ENCODE results near the gene STPG4.

The STPG4 gene

DNA sequence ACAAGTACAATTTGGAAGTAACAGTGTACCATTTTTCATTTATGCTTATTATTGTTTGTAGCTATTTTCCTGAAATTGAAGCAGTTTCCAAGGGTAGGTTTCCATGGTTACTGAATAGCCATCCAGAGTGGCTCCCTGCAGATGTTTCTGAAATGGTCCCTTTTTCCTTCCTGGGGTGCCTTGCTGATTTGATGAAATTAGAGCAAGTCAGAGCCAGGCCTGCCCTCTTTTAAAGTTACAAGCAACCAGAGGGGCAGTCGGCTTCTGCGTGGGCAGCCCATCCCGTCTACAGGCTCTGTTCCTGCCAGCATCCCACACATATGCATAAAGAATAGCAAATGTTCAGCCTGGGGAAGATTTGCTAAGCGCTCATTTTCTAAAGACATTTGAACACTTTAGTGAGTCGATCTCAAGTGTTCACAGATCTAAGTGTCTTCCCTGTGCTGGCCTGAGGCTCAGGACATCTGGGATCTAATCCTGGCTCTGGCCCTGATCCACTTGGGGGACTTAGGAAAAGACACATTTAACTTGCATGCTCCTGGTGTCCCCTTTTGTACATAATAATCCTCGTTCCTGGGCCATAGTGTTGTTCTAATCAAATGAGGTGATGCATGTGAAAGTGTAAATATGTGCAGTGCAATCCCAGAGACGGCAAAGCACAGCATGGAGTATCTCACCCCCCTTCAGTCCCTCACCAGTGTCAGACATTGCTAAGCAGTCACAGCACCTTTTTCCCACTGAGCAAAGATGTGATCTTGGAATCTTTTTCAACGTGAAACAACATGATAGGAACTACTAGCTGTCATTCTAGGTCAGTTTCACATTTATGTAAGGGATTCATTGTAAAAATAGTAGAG is 92.2 kb downstream of the STPG4 start:
- TF ChIP-seq Cebpa-rat (IDR thresholded peaks at IDR 0.05): no peak
- H3K36me3 ChIP-seq: peaks cover 36 to 94% (median 83%) of the 10 kb centered on the region in 11 experiments
- peak overlapping the region; percentile 7 to 96 (median 42); a peak in 18 of 22 replicates for H3K4me2 ChIP-seq
- H3K9ac ChIP-seq: peak overlapping the region in 2 of 11 experiments; percentile 16 to 36; a peak in 2 of 22 replicates
- peaks cover 0 to 94% (median 0%) of the 10 kb centered on the region in 11 experiments; a peak in 7 of 22 replicates for H4K20me1 ChIP-seq
- H3K27ac ChIP-seq: peak overlapping the region in 8 of 11 experiments; percentile 17 to 59 (median 36); a peak in 13 of 22 replicates
- no peaks in the 10 kb centered on the region for H3K27me3 ChIP-seq
- peaks cover 72 to 100% (median 97%) of the 10 kb centered on the region in 10 experiments for H3K4me1 ChIP-seq
- no peak overlapping the region for H3K4me3 ChIP-seq
- no peaks in the 10 kb centered on the region for H3K9me3 ChIP-seq (replicated peaks in 1 of 11)

DNA sequence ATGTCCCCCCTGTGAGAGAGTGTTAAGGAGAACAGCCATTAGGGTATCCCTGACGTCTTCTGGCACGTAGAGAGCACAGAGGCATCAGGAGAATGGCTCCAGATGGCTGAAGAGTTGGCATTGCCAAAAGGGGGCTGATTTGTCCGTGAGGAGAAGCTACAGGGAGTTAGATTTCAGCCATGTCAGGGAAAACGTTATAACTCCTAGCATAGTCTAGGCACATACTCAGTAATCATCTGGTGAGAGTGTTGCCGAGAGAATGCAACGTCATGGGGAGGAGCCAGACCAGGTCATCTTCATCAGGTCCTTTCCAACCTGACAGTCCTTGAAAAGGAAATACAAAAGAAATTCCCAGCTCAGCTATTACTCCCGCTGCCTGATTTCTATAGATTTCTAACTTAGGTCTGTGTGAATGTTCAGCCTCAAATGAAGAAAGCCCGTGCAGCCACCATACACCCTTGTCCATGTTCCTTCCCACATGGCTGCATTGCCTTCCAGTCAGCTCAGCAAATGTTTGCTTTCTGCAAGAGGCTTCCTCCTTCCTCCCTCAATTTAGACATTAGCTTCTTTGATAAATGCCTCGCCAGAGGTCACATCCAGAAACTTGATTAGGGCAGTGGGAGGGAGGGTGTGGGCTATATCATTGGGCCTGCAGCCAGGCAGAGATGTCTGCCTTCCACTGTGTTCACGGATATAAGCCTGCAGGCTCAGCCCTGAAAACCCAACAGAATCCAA is 93.0 kb downstream of the STPG4 start:
- H3K4me3 ChIP-seq: no peak overlapping the region
- no peaks in the 10 kb centered on the region for H3K27me3 ChIP-seq
- no peak for TF ChIP-seq Cebpa-rat (IDR thresholded peaks at IDR 0.05)
- H3K36me3 ChIP-seq: peaks cover 32 to 86% (median 75%) of the 10 kb centered on the region in 11 experiments
- H3K4me2 ChIP-seq: peak overlapping the region in 8 of 11 experiments; percentile 8 to 96 (median 90); a peak in 12 of 22 replicates
- no peaks in the 10 kb centered on the region for H3K9me3 ChIP-seq (replicated peaks in 1 of 11)
- H3K4me1 ChIP-seq: peaks cover 71 to 100% (median 97%) of the 10 kb centered on the region in 10 experiments
- peak overlapping the region in 4 of 11 experiments; percentile 8 to 100 (median 33); a peak in 4 of 22 replicates for H3K27ac ChIP-seq
- H3K9ac ChIP-seq: 0 out of 22 replicates have a peak overlapping the region, but pooled peaks of 1 of the 11 experiments have one; percentile 12
- peaks cover 0 to 92% (median 0%) of the 10 kb centered on the region in 11 experiments; a peak in 7 of 22 replicates for H4K20me1 ChIP-seq

DNA sequence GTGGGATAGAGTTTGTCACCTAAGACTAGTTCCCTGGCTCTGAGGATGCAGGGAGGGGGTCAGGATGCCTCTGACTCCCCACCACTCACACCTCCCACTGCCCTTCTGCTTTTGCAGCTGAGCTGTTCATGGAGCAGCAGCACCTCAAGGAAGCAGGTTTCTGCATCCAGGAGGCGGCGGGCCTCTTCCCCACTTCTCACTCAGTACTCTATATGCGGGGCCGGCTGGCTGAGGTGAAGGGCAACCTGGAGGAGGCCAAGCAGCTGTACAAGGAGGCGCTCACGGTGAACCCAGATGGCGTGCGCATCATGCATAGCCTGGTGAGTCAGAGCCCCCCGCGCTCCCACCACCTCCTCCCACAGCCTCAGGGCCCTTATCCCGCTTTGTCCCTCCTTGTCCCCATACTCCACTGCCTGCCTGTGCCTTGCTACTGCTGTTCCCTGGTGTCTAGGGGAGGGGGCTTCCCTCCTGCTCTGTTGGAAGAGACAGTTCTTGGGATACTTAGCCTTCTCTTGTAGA is 94.4 kb downstream of the STPG4 start:
- peaks cover 28 to 72% (median 61%) of the 10 kb centered on the region in 11 experiments for H3K36me3 ChIP-seq
- no peaks in the 10 kb centered on the region for H3K27me3 ChIP-seq
- no peak for TF ChIP-seq Cebpa-rat (IDR thresholded peaks at IDR 0.05)
- H3K9me3 ChIP-seq (replicated peaks in 1 of 11): no peaks in the 10 kb centered on the region
- H3K4me3 ChIP-seq: no peak overlapping the region
- H3K4me1 ChIP-seq: peaks cover 74 to 100% (median 98%) of the 10 kb centered on the region in 10 experiments
- H3K9ac ChIP-seq: peak overlapping the region in 2 of 11 experiments; percentile 4 to 7; a peak in 1 of 22 replicates
- H4K20me1 ChIP-seq: peaks cover 0 to 91% (median 0%) of the 10 kb centered on the region in 11 experiments; a peak in 7 of 22 replicates
- peak overlapping the region in 8 of 11 experiments; percentile 34 to 100 (median 48); a peak in 12 of 22 replicates for H3K27ac ChIP-seq
- H3K4me2 ChIP-seq: peak overlapping the region in 8 of 11 experiments; percentile 9 to 97 (median 94); a peak in 14 of 22 replicates

DNA sequence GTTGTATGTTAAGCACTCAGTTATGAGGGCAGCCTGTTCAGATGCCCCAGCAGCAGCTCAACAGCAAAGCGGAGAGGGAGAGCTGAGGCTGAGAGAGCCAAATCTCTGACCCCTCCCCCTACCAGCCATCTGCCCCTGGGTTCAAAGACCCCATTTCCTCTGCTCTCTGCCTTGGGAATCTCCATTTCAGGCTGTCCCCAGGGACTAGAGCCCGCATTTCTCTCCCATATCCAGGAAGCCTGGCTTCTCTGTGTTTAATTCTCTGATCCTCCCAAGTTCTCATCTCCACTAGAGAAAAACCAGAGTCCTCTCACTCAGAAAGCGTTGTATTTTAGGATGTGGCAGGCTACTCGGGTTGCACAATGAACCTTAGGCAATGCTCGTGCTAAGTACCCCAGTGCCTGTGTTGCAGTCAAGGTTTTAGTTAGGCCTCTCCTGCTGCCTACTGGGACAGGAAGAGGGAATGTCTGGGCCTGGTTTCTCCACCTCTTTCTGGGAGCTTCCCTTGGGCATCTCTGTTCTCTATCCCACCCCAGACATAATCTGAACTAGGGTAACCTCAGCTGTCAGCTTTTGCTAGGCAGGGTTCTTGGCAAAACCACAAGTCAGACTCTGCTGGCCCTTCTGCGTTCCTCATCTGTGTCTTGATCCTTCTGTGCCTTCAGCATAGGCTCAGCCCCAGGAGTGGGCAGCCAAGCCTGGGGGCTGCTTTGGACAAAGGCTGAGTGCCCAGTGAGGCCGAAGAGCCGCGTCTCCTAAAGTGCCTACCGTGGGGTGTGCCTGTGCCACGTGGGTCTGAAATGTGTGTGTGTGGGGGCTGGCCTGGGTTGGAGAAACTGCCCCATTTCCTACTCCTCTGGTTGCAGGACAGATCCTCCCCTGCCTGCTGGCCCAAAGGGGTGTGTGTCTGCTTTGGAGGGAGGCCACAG is 96.8 kb downstream of the STPG4 start:
- Histone ChIP-seq H3K9ac (peak overlapping the region; percentile 75 to 93 (median 85)), H3K4me1 (peaks cover 77 to 100% (median 100%) of the 10 kb centered on the region in 10 experiments), H3K4me2 (peak overlapping the region; percentile 87 to 99 (median 94)), H3K27me3 (no peaks in the 10 kb centered on the region), H3K36me3 (peaks cover 32 to 70% (median 61%) of the 10 kb centered on the region in 11 experiments), H3K9me3 (replicated peaks in 1 of 11) (no peaks in the 10 kb centered on the region), H3K4me3 (peak overlapping the region in 8 of 10 experiments; percentile 6 to 55 (median 40); a peak in 12 of 20 replicates), H4K20me1 (peaks cover 0 to 81% (median 0%) of the 10 kb centered on the region in 11 experiments; a peak in 5 of 22 replicates), H3K27ac (peak overlapping the region; percentile 87 to 100 (median 97))
- peak; percentile 88 to 96 (median 92) for TF ChIP-seq Cebpa-rat (IDR thresholded peaks at IDR 0.05)

DNA sequence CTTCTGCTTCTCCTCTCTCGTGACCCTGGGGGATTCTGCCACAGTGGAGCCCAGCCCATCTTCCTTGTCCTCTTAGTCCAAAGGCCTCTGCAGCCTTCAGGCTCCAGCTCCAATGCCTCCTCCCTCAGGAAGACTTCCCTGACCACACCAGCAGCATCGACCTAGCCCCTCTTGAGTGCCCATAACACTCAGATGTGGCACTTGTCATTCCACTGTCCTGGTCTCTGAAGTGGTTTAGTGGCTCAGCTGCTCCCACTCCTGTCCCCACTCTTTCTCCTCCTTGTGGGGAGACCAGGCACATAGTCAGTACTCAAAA is 97.5 kb downstream of the STPG4 start:
- peaks cover 32 to 70% (median 61%) of the 10 kb centered on the region in 11 experiments for H3K36me3 ChIP-seq
- peaks cover 77 to 100% (median 100%) of the 10 kb centered on the region in 10 experiments for H3K4me1 ChIP-seq
- peaks cover 0 to 81% (median 0%) of the 10 kb centered on the region in 11 experiments; a peak in 5 of 22 replicates for H4K20me1 ChIP-seq
- H3K9me3 ChIP-seq (replicated peaks in 1 of 11): no peaks in the 10 kb centered on the region
- peak overlapping the region; percentile 87 to 99 (median 94) for H3K4me2 ChIP-seq
- peak overlapping the region; percentile 87 to 100 (median 97) for H3K27ac ChIP-seq
- H3K4me3 ChIP-seq: peak overlapping the region in 8 of 10 experiments; percentile 6 to 55 (median 40); a peak in 12 of 20 replicates
- TF ChIP-seq Cebpa-rat (IDR thresholded peaks at IDR 0.05): no peak
- no peaks in the 10 kb centered on the region for H3K27me3 ChIP-seq
- H3K9ac ChIP-seq: peak overlapping the region; percentile 75 to 93 (median 85)

DNA sequence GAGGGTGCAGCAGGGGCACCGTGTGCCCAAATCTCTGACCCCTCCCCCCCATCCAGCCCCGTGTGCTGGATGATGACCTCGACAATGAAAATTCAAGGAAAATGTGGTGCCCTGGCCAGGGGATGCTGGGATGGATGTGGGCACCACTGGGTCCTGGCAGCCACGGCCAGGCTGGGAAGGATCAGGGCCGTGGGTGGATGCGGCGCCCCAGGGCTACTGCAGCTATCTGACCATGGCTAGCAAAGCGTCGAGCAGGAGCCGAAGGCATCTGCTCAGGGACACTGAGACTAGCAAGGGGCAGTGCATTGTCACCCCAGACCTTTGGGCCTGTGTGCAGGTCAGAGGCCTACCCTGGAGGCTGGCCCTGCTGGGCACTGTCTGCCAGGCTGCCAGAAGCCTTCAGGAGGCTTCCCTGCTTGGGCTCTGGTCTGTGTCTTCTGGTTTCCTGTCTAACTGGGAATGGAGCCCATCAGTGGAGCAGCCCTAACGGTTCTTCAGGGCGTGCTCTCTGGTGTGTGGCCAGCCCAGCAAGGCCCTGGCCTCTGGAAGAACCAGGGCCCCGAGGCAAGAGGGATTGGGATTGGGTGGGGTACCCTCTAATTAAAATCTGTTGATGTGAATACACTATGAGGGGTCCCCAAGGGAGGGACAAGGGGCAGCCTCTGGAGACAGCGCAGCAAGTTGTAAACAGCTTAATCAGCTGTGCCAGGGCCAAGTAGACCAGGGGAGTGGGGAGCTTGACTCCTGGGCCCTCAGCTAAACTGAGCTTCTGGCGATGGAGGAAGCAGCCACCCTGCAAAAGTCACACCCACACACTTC is 98.0 kb downstream of the STPG4 start:
- peaks cover 0 to 76% (median 0%) of the 10 kb centered on the region in 11 experiments; a peak in 5 of 22 replicates for H4K20me1 ChIP-seq
- H3K27me3 ChIP-seq: no peaks in the 10 kb centered on the region
- peak overlapping the region; percentile 87 to 100 (median 97) for H3K27ac ChIP-seq
- peak overlapping the region; percentile 87 to 99 (median 94) for H3K4me2 ChIP-seq
- H3K4me1 ChIP-seq: peaks cover 81 to 100% (median 99%) of the 10 kb centered on the region in 10 experiments
- H3K4me3 ChIP-seq: peak overlapping the region in 7 of 10 experiments; percentile 29 to 55 (median 46); a peak in 14 of 20 replicates
- H3K9me3 ChIP-seq (replicated peaks in 1 of 11): no peaks in the 10 kb centered on the region
- H3K36me3 ChIP-seq: peaks cover 38 to 70% (median 61%) of the 10 kb centered on the region in 11 experiments
- H3K9ac ChIP-seq: peak overlapping the region; percentile 75 to 93 (median 85)
- TF ChIP-seq Cebpa-rat (IDR thresholded peaks at IDR 0.05): no peak

DNA sequence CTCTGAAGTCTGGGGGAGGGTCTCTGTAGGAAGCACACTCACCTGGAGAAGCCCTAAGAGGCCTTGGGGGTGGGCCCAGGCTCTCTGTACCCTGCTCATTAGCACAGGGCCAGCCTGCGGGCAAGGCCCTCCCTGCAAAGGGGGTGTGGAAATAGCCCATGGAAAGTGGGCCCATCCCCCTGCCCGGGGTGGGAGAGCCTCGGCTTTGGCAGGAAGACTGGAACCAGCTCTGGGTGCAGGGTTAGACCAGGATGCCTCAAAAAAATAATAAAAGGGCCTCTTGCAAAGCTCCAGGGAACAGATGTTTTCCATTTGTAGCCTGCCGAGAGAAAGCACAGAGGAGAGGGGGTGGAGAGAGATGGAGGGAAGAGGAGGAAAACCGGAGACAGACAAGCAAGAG is 98.7 kb downstream of the STPG4 start:
- TF ChIP-seq Cebpa-rat (IDR thresholded peaks at IDR 0.05): no peak
- Histone ChIP-seq H3K9ac (peak overlapping the region; percentile 75 to 93 (median 85)), H3K9me3 (replicated peaks in 1 of 11) (0 out of 22 replicates have a peak, but pooled peaks cover 0 to 5% (median 0%) of the 10 kb centered on the region in 11 experiments), H3K4me2 (peak overlapping the region; percentile 87 to 99 (median 94)), H3K27me3 (no peaks in the 10 kb centered on the region), H3K36me3 (peaks cover 38 to 70% (median 61%) of the 10 kb centered on the region in 11 experiments), H3K4me1 (peaks cover 88 to 100% (median 99%) of the 10 kb centered on the region in 10 experiments), H3K4me3 (peak overlapping the region in 7 of 10 experiments; percentile 29 to 55 (median 46); a peak in 14 of 20 replicates), H3K27ac (peak overlapping the region; percentile 87 to 100 (median 97)), H4K20me1 (peaks cover 0 to 74% (median 0%) of the 10 kb centered on the region in 11 experiments; a peak in 5 of 22 replicates)

All from BLaER1 treated with 17β-estradiol and CSF1 and Interleukin-3, amounts not matched to agents 10 nM and 100 nM (cell line).